ENCODE data around the gene C1orf35. TPM values are rescaled to one million over a fixed set of nuclear protein-coding genes. Genes with fewer than 3 reads are reported as not detected.

Gene C1orf35
- total RNA-seq, 1 donor from 2014 or later, result 20.2 TPM

DNA sequence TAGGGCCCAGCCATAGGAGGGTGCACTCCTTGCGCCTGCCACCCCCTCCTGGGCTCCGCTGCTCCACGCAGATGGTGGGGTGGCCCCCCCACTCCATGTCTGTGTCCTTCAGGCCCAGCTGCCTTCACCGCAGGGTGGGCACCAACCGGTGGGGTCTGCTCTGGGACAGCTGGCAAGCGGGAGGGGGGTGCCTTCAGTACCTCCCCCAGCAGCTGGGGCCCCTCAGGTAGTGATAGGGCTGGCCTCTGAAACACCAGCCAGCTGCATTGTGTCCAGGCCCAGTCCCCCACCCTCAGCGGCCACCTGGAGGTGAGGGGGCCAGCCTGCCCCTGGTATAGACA is 47.0 kb upstream of the C1orf35 start:
- no peak overlapping the region for H3K4me3 Mint-ChIP-seq
- H3K4me1 Mint-ChIP-seq, result peaks cover 7% of the 10 kb centered on the region
- H3K9me3 Mint-ChIP-seq, result no peaks in the 10 kb centered on the region
- H3K36me3 Mint-ChIP-seq, result no peaks in the 10 kb centered on the region
- no peak for DNase-seq (ENCODE audit: low spot score in 2 of 2, unreplicated experiment in 2 of 2)
- H3K27ac Mint-ChIP-seq, result peak overlapping the region; percentile 30
- TF ChIP-seq, protein P1, sequence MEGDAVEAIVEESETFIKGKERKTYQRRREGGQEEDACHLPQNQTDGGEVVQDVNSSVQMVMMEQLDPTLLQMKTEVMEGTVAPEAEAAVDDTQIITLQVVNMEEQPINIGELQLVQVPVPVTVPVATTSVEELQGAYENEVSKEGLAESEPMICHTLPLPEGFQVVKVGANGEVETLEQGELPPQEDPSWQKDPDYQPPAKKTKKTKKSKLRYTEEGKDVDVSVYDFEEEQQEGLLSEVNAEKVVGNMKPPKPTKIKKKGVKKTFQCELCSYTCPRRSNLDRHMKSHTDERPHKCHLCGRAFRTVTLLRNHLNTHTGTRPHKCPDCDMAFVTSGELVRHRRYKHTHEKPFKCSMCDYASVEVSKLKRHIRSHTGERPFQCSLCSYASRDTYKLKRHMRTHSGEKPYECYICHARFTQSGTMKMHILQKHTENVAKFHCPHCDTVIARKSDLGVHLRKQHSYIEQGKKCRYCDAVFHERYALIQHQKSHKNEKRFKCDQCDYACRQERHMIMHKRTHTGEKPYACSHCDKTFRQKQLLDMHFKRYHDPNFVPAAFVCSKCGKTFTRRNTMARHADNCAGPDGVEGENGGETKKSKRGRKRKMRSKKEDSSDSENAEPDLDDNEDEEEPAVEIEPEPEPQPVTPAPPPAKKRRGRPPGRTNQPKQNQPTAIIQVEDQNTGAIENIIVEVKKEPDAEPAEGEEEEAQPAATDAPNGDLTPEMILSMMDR (IDR thresholded peaks at IDR 0.05; ENCODE audit: unreplicated experiment), result no peak
- no peaks in the 10 kb centered on the region for H3K27me3 Mint-ChIP-seq (ENCODE audit: low read depth)

DNA sequence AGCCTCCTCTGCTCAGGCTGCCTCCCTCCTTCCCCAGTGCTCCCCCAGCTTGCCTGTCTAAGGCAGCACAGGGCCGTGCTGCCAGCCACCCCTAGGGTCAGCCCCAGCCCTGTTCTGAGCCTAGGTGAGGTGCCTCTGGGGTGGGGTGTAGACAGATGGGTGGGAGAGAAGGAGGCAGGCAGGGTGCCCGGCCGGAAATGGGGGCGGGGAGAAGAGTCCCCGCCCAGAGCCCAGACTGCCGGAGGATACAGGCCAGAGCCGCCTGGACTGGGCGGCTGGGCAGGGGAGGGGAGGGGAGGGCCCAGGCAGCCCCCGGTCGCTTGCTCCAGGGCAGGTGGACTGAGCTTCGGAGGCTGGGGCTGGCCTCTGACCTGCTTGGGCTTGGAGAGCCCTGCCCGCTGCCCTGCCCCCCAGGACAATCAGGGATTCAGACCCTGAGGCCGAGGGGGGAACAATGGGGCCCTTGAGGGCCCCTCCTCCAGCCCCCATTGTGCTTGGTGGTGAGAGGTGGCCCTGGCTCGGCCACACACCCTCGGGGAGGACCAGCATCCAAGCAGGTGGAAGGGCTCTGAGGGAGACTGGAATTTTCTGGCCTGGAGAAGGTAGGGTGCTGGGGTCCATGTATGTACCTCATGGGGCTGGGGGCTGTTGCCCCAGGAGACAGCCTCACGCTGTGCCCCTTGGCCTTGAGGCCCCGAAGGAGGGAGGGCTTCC is 46.4 kb upstream of the C1orf35 start, which contains the start of gene GJC2:
Gene GJC2, plus strand, starts transcription at position 525 of the 714 bp plus-strand sequence. CDS start 7,829 bp downstream, outside the sequence.
- DNase-seq (ENCODE audit: low spot score in 2 of 2, unreplicated experiment in 2 of 2), result peak in 1 of 2 experiments; percentile 18

DNA sequence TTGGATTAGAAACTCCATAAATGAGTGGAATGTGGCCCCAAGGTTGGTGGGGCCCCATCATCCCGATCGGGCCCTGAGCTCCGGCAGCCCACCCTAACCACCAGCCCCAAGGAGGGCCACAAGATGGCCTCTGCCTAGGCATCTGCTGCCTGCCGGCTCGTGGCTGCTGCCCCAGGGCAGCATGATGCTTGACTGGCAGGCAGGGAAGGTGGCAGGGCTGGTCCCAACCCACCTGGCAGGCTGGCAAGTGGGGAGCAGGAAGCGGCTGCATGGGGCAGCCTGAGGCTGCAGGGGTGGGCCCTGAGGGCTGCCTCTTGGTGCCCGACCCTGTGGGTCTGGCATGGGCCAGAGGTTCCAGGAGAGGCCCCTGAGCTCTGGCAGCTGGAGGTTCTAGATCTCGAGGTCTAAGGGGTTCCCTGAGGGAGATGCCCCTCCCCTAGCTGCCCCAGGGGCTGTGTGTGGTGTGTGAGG is 45.8 kb upstream of the C1orf35 start:
- H3K9me3 Mint-ChIP-seq, result no peaks in the 10 kb centered on the region
- H3K4me3 Mint-ChIP-seq, result no peak overlapping the region
- TF ChIP-seq, protein P1 (IDR thresholded peaks at IDR 0.05; ENCODE audit: unreplicated experiment), result no peak
- H3K27me3 Mint-ChIP-seq (ENCODE audit: low read depth), result no peaks in the 10 kb centered on the region
- H3K27ac Mint-ChIP-seq, result no peak overlapping the region
- no peaks in the 10 kb centered on the region for H3K36me3 Mint-ChIP-seq
- DNase-seq (ENCODE audit: low spot score in 2 of 2, unreplicated experiment in 2 of 2), result no peak
- H3K4me1 Mint-ChIP-seq, result peaks cover 7% of the 10 kb centered on the region

More for the DNA sequence above, 46.4 kb upstream of the C1orf35 start, which contains the start of gene GJC2:
- Mint-ChIP-seq H3K9me3 (no peaks in the 10 kb centered on the region), H3K27ac (peak within 1 kb of the TSS; percentile 39), H3K36me3 (no peaks in the 10 kb centered on the region), H3K4me3 (no peak within 1 kb of the TSS), H3K27me3 (ENCODE audit: low read depth) (no peaks in the 10 kb centered on the region), H3K4me1 (peaks cover 7% of the 10 kb centered on the region)
- TF ChIP-seq, protein P1 (IDR thresholded peaks at IDR 0.05; ENCODE audit: unreplicated experiment), result no peak

DNA sequence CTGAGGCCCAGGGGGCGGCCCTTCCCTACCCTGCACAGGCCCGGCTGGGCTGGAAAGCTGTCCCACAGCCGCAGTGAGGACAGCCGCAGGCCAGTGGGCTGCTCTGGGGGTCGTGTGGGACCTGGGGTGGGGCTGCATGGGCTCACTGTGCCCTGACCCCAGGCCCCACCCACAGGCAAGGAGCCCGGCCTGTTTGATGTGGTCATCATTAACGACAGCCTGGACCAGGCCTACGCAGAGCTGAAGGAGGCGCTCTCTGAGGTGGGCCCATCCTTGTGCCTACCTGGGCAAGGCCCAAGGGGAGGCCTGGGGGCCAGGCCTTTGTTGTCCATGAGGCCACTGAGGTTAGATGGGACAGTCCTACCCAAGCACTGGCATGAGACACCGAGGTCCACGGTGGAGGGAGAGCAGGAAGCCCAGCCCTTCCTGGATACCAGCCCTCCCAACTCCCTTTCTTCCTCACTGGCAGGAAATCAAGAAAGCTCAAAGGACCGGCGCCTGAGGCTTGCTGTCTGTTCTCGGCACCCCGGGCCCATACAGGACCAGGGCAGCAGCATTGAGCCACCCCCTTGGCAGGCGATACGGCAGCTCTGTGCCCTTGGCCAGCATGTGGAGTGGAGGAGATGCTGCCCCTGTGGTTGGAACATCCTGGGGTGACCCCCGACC is 45.2 kb upstream of the C1orf35 start:
- Mint-ChIP-seq H3K27ac (no peak overlapping the region), H3K36me3 (no peaks in the 10 kb centered on the region), H3K4me1 (peaks cover 13% of the 10 kb centered on the region), H3K27me3 (ENCODE audit: low read depth) (no peaks in the 10 kb centered on the region), H3K9me3 (no peaks in the 10 kb centered on the region), H3K4me3 (no peak overlapping the region)
- no peak for DNase-seq (ENCODE audit: low spot score in 2 of 2, unreplicated experiment in 2 of 2)
- TF ChIP-seq, protein P1 (IDR thresholded peaks at IDR 0.05; ENCODE audit: unreplicated experiment), result no peak

DNA sequence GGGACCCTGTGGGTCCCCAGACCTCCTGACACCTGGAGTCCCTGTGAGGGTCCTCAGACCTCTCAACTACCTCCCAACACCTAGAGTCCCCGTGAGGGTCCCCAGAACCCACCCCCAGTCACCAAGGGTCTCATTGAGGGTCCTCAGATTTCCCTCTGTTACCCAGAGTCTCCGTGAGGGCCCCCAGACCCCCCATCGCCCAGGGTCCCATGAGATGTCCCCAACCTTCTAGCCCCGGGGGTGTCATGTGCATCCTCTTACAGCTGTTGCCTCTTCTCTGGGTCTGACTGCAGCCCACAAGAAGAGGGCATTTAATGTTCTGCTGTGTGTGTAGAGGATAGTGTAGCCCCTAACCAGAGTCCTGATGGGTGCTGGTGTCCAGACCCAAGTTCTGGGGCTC is 44.6 kb upstream of the C1orf35 start:
- H3K27me3 Mint-ChIP-seq (ENCODE audit: low read depth), result no peaks in the 10 kb centered on the region
- peaks cover 17% of the 10 kb centered on the region for H3K4me1 Mint-ChIP-seq
- TF ChIP-seq, protein P1 (IDR thresholded peaks at IDR 0.05; ENCODE audit: unreplicated experiment), result no peak
- H3K9me3 Mint-ChIP-seq, result no peaks in the 10 kb centered on the region
- no peak overlapping the region for H3K4me3 Mint-ChIP-seq
- no peak for DNase-seq (ENCODE audit: low spot score in 2 of 2, unreplicated experiment in 2 of 2)
- no peaks in the 10 kb centered on the region for H3K36me3 Mint-ChIP-seq
- no peak overlapping the region for H3K27ac Mint-ChIP-seq

Measured in mesothelial cell of epicardium (in vitro differentiated cells).